Calu3 (cell line): ENCODE data around the gene GAMT. TPM values are rescaled to one million over a fixed set of nuclear protein-coding genes. Genes with fewer than 3 reads are reported as not detected.
A peak's percentile ranks its signal among the peaks of the same experiment; 100 is the strongest.

Source experiments
- BruUV-seq: library from RNA; stranded (reverse); fragments of 400-500 nt; replicated peaks from 2 replicates; lab custom pipeline; 2021; lab: Mats Ljungman, UMichigan
- CTCF ChIA-PET: fragments of 300-600 bp; sonication (Branson Sonifier 250); formaldehyde crosslinking; loops from one replicate; lab custom pipeline; 2022; ENCODE audit warnings: antibody characterized with exemption; lab: Charles Lee
- DNase-seq: peaks from one replicate; pipeline ENCODE4 v3.0.0; 2022
- H3K27ac Mint-ChIP-seq: one replicate; pipeline ENCODE4 v1.8.0; 2022; ENCODE audit warnings: mixed read lengths; ENCODE audit not compliant: unreplicated experiment
- H3K27me3 Mint-ChIP-seq: one replicate; pipeline ENCODE4 v1.8.0; 2022; ENCODE audit warnings: mixed read lengths; ENCODE audit not compliant: unreplicated experiment
- H3K36me3 Mint-ChIP-seq: one replicate; pipeline ENCODE4 v1.8.0; 2022; ENCODE audit warnings: mild to moderate bottlenecking, moderate library complexity, mixed read lengths; ENCODE audit not compliant: insufficient read depth, unreplicated experiment
- H3K4me1 Mint-ChIP-seq: one replicate; pipeline ENCODE4 v1.8.0; 2022; ENCODE audit warnings: mild to moderate bottlenecking, low read depth, mixed read lengths; ENCODE audit not compliant: unreplicated experiment
- H3K4me3 Mint-ChIP-seq: one replicate; pipeline ENCODE4 v1.8.0; 2022; ENCODE audit warnings: mild to moderate bottlenecking, low read depth, moderate library complexity, mixed read lengths; ENCODE audit not compliant: unreplicated experiment
- H3K9me3 Mint-ChIP-seq: one replicate; pipeline ENCODE4 v1.8.0; 2022; ENCODE audit warnings: low read depth, mixed read lengths; ENCODE audit not compliant: unreplicated experiment
- CTCF ChIP-seq: fragments of 200-600 bp; IDR thresholded peaks from one replicate; pipeline ENCODE4 v1.8.0; 2022; ENCODE audit warnings: antibody characterized with exemption; ENCODE audit not compliant: unreplicated experiment
- intact Hi-C: fragments of 100-400 bp; cut with micrococcal nuclease; formaldehyde crosslinking; loops from one replicate; pipeline ENCODE4 v1.10.0; 2022; ENCODE audit not compliant: unreplicated experiment
- total RNA-seq: library from RNA; stranded (reverse); gene quantifications from 2 replicates; pipeline ENCODE4 v1.2.3, GENCODE V29; 2022

The GAMT gene
- total RNA-seq, 1 experiment from 2014 or later: 14.3 TPM

GRCh38 chr19:1438035-1438932, 36.9 kb upstream of the GAMT start, which contains the start of gene RPS15:
Gene RPS15, plus strand, starts transcription at chr19:1438396. Its CDS starts 30 bp downstream, at chr19:1438426.
- BruUV-seq: TSS peak; percentile 80
- intact Hi-C loops: no loop called here
- Mint-ChIP-seq H3K4me3 (peak within 1 kb of the TSS; percentile 95), H3K4me1 (no peaks in the 10 kb centered on the region), H3K36me3 (peaks cover 56% of the 10 kb centered on the region), H3K9me3 (no peaks in the 10 kb centered on the region), H3K27ac (peak within 1 kb of the TSS; percentile 99), H3K27me3 (no peaks in the 10 kb centered on the region)
- CTCF ChIA-PET: no interaction called here
- DNase-seq: peak; percentile 90
- peak; percentile 78 for TF ChIP-seq CTCF

DNA sequence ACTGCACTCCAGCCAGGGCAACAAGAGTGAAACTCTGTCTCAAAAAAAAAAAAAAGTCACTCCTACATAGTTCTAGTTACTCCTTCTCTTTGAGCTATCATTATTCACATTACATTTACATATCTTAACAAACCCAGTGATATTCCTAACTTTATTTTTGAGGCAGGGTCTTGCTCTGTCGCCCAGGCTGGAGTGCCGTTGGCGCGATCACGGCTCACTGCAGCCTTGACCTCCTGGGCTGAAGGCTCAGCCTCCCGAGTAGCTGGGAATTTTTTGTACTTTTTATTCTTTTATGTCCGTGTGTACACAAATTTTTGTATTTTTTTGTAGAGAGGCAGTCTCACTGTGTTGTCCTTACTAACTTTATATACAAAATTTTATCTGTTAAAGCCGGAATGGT, 36.3 kb upstream of the GAMT start:
- no peak for TF ChIP-seq CTCF
- CTCF ChIA-PET: no interaction called here
- no TSS peak for BruUV-seq
- no peaks in the 10 kb centered on the region for H3K9me3 Mint-ChIP-seq
- intact Hi-C loops: no loop called here
- no peaks in the 10 kb centered on the region for H3K27me3 Mint-ChIP-seq
- no peak for DNase-seq
- peak overlapping the region; percentile 95 for H3K4me3 Mint-ChIP-seq
- H3K36me3 Mint-ChIP-seq: peaks cover 53% of the 10 kb centered on the region
- no peak overlapping the region for H3K27ac Mint-ChIP-seq
- no peaks in the 10 kb centered on the region for H3K4me1 Mint-ChIP-seq

DNA sequence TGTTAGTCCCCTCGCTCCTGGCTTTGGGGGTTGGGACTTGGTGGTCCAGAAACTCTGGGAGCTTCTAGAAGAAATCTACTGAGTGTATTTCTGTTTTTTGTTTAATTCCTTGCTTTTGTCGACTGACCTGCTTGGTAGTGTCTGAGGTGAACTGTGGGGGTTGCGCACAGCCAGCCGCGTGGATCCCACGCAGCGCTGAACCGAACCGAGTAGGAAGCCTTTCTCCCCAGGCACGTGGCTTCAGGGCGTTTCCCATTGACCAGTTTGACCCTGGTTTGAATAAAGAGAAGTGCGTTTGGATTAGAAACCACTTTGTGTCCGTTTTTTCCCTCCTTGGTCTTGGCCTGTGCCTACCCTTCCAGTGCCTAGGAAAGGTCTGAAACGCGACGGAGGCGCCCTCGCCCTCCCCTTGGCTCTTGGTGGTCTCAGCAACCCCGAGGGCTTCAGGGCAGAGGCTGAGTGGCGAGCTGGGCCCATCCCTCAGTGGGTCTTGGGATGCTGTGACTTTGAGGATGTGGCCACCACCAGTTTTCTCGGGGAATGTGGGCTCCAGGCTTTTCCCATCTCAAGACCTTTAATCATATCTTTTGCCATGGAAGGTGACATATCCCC, 34.1 kb upstream of the GAMT start:
- Mint-ChIP-seq H3K27ac (no peak overlapping the region), H3K4me1 (no peaks in the 10 kb centered on the region), H3K4me3 (no peak overlapping the region), H3K36me3 (peaks cover 42% of the 10 kb centered on the region), H3K27me3 (no peaks in the 10 kb centered on the region), H3K9me3 (no peaks in the 10 kb centered on the region)
- DNase-seq: no peak
- CTCF ChIA-PET: no interaction called here
- intact Hi-C loops: no loop called here
- BruUV-seq: no TSS peak
- no peak for TF ChIP-seq CTCF

- no TSS peak for BruUV-seq
- DNase-seq: no peak
- TF ChIP-seq CTCF: no peak
Observed at GRCh38 chr19:1434577-1435060, 33.3 kb upstream of the GAMT start.

More at GRCh38 chr19:1434577-1435060, 33.3 kb upstream of the GAMT start:
- CTCF ChIA-PET: no interaction called here
- Mint-ChIP-seq H3K4me1 (no peaks in the 10 kb centered on the region), H3K36me3 (peaks cover 34% of the 10 kb centered on the region), H3K27ac (no peak overlapping the region), H3K27me3 (no peaks in the 10 kb centered on the region), H3K4me3 (no peak overlapping the region), H3K9me3 (no peaks in the 10 kb centered on the region)
- intact Hi-C loops: no loop called here
